Stimulated activated CD4-positive, alpha-beta T cell treated with anti-CD3 and anti-CD28 coated beads, Interleukin-15, amount 100 ng/mL, for 1 hour (primary cell): ENCODE data around the gene SPAG8.

ENCODE experiments used
- DNase-seq, 2 donors: peaks; one replicate each; pipeline ENCODE4 v3.0.0-alpha.2; 2020; ENCODE audit warnings: low read depth in 1 of 2, low spot score in 1 of 2

Gene SPAG8

GRCh38 chr9:35811381-35812024 lies 559 bp downstream of the SPAG8 start:
- DNase-seq: no peak

DNA sequence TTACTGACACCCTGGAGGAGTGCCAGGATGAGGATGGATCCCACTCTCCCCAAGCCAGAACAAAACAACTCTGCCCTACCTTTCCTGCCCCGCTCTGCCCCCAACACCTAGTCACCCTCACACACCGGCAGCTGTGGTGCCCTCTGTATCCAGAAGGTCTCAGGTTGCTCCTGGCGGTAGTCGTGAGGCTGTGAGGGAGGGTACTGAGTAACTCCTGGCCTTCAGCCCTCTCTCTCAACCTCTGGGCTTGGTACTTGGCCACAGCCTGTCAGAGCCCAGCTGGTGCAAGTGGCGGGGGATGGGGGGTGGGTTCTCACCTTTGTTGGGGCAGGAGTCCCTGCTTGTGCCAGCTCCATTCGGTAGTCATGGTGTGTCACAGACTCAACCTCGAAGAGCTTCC lies 1.9 kb downstream of the SPAG8 start:
- DNase-seq: no peak

DNA sequence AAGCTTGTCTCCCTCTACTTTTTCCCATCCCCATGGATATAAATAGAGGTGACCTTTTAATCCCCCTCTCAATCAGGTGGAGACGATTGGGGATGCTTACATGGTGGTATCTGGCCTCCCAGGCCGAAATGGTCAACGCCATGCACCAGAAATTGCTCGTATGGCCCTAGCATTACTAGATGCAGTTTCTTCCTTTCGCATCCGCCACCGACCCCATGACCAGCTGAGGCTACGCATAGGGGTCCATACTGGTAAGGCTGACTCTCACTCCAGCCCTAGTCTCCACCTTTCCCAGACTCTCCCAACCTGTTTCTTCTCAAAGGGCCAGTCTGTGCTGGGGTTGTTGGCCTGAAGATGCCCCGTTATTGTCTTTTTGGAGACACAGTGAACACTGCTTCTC lies 3.6 kb downstream of the SPAG8 start:
- no peak for DNase-seq

DNA sequence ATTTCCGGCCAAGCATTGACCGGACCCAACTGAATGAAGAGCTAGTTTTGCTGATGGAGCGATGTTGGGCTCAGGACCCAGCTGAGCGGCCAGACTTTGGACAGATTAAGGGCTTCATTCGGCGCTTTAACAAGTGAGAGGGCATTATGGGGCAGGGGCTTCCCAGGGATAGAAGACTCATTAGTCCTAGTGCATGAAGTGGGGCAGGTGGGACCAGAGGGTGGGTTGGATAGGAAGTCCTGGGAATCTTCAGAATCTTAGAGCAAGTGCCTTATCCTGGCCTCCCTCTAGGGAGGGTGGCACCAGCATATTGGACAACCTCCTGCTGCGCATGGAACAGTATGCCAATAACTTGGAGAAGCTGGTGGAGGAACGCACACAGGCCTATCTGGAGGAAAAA lies 6.0 kb downstream of the SPAG8 start:
- no peak for DNase-seq

GRCh38 chr9:35801328-35802128 lies 10.5 kb downstream of the SPAG8 start:
- DNase-seq: no peak

DNA sequence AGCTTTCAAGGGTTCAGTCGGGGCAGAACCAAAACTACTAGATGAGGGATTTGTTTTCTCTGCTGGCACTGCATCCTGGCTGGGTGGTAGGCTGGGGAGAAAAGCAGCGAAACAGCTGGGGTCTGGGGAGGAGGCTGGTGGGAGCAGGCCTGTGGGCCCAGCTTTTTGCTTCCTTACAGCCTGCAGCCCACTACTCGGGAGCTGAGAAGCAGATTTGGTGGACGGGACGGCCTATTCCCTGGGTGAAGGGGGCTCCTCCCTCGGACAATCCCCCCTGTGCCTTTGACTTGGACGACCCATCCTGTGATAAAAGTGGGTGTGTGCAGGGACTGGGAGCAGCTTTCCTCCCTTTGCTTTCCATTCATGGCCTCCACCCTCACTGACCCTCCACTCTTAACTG lies 11.5 kb downstream of the SPAG8 start:
- no peak for DNase-seq

DNA sequence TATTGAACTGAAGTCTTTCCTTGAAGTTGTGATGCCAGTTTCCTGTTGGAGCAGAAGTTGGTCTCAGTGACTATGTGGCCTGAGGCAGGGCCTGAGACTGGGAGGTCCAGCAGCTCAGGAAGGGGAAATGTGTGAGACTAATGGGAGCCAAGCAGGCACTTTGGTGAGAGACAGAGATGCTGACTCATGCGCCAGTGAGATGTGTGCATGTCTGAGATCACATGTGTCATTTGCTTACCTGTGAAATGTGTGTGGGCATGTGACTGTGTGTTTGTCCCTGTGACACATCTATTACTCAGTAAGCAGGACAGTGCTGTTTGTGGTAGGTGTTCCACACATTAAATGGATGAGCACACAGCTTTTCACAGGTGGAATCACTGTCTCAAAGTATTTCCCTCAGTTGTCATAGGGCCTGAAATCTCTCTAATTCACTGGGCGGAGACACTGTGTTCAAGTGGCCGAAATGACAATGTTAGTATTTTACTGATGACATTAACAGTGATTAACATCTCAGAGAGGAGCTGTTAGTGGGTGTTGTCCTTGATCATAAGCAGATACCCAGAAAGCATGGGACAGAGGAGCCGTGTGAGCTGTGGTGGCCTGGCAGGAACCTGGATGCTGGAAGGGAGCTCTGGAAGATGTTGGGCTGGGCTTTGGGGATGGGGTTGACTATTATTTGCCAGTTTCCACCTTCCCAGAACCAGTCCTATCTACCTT lies 13.2 kb downstream of the SPAG8 start:
- peak in 1 of 2 donors; percentile 18 for DNase-seq

DNA sequence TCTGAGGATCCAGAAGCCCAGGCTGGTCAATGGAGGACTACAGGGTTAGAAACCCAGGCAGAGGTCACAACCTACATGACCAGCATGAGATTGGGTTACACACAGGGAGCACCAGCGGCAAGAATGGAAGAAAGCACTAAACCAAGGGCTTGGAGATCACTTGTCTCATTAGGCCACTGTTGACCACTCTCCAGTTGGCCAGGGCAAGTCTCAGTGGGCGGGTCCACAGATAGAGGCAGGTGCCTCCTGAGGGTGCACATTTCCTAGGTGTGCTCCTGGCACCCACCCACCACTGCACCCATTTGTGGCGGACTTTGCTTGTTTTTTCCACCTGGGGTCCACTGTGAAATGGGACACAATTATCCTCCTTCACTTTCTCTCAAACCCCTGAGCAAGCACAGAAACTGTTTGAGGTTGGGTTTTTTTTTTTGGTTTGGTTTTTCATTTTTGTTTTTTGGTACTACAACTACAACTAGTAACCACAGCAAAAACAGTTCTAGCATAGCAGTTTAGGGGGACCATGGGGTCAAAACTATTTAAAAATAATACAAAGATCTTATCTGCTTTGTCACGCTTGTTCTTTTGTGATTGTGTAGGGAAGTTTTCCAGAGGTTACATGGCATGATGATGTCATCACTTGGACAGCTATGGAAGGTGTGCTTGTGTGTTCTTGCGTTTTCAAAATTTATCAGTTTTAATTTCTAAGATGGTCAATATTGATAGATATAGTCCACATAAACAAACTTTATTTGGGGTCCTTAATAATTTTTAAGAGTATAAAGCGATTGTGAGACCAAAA lies 14.6 kb downstream of the SPAG8 start:
- DNase-seq: no peak

GRCh38 chr9:35795695-35796094 lies 16.4 kb downstream of the SPAG8 start:
- no peak for DNase-seq

GRCh38 chr9:35793461-35793860 lies 18.6 kb downstream of the SPAG8 start:
- DNase-seq: no peak

GRCh38 chr9:35792826-35793225 lies 19.2 kb downstream of the SPAG8 start:
- DNase-seq: no peak

DNA sequence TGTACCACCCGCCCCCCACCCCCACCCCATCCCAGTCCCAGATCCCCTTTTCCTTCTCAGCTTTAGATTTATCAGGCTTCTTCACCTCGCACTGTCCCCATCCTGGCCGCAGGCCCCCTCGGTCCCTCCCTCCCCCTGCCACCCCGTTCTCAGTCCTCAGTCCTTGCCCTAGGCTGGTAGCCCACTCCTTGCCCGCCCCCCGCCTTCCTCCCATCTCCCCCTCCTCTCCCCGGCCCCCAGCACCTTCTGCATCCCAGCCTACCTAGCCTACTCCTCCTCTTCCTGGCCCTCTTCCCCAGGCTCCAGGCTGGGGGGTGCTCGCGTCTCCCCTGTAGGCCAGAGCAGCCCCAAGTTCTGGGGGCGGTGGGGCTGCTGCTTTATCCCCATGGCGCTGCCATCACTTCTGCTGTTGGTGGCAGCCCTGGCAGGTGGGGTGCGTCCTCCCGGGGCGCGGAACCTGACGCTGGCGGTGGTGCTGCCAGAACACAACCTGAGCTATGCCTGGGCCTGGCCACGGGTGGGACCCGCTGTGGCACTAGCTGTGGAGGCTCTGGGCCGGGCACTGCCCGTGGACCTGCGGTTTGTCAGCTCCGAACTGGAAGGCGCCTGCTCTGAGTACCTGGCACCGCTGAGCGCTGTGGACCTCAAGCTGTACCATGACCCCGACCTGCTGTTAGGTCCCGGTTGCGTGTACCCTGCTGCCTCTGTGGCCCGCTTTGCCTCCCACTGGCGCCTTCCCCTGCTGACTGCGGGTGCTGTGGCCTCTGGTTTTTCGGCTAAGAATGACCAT lies 19.8 kb downstream of the SPAG8 start:
- DNase-seq: no peak

- DNase-seq: no peak
Observed at GRCh38 chr9:35791297-35791921, 20.7 kb downstream of the SPAG8 start, which contains the start of gene NPR2. Gene NPR2, plus strand, starts transcription at chr9:35791591. Its CDS starts 818 bp downstream, at chr9:35792409.

GRCh38 chr9:35790385-35791296 lies 21.4 kb downstream of the SPAG8 start:
- no peak for DNase-seq

- DNase-seq: no peak
Observed at GRCh38 chr9:35790025-35790384, 22.1 kb downstream of the SPAG8 start.

DNA sequence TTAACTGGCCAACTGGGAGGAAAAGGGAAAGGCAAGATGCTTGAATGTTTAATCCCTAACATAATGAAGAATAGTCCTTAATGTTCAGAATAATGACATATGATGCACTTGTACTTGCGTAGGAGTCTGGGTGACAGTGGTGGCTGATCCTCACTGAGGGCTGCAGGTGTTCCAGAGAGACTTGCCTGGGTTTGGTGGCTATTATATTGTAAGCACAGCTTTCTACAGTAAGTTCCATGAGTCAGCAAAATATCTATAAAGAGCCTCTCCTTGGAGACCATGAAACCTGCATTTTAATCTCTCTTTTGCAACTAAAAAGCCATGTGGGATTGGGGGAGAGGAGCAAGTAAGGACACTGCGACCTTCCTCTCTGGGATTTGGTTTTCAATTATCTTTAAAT lies 22.5 kb downstream of the SPAG8 start:
- DNase-seq: no peak

DNA sequence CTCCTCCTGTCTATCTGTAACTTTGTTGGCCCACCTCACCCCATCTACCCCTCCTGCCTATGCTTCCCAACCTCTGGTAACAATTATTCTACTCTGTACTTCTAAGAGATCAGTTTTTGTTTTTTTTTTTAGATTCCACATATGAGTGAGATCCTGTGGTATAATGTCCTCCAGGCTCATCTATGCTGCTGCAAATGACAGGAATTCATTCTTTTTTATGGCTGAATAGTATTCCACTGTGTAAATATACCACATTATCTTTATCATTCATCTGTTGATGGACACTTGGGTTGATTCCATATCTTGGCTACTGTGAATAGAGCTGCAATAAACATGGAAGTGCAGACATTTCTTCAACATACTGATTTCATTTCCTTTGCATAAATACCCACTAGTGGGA lies 28.6 kb downstream of the SPAG8 start:
- no peak for DNase-seq

DNA sequence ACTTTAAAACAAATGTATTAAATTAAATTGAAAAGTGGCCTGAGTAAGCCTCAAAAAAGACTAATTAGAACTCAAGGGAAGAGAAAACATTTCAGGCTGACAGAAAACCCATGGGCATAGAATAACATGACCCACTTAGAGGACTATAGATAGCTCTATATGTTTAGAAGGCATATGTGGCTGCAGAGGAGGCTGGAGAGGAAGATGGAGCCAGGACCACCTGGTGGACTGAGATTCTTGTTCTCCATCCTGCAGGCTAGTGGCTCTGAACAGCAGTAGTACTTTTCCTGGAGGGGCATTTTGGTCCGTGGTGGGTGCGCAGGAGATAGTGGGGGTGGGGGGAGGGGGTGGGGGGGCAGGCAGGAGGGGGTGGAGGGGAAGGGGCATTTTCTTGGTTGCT lies 31.0 kb downstream of the SPAG8 start:
- no peak for DNase-seq

DNA sequence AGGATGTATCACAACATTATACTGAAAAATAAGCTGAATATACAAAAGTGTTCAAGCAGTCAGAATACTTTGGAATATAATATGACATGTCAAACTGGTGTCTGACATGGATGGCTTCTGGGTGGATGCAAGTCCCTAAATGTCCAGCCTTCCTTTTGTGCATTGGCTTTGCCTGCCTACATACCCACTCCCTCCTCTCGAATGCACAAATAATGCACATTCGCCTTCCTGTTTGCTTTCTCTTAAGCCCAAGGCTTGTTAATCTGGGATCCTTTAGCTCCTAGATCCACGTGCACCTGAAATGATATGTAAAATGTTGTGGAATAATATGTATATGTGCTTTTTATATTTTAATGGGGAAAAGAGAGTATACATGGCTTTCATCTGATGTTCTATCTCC lies 33.6 kb downstream of the SPAG8 start:
- DNase-seq: no peak
